Keratinocyte (primary cell): ENCODE measurements around the gene ABCA4. TPM values are rescaled to one million over a fixed set of nuclear protein-coding genes. Genes with fewer than 3 reads are reported as not detected.

ENCODE experiments used
- DNase-seq: peaks from one replicate; pipeline ENCODE4 v3.0.0-alpha.2; 2011; ENCODE audit warnings: low read depth, missing footprints, low spot score
- FAIRE-seq: peaks from 2 replicates; lab custom pipeline; 2011; peaks lifted over from hg19 to GRCh38; lab: Jason Lieb, UNC
- H2AFZ ChIP-seq: 2 replicates; pipeline ENCODE4 v1.6.0; 2012; ENCODE audit warnings: low read length, control low read depth, inconsistent platforms; ENCODE audit not compliant: control insufficient read depth
- H3K27ac ChIP-seq: 2 replicates; pipeline ENCODE4 v1.5.1; 2011; ENCODE audit warnings: low read length; ENCODE audit not compliant: control insufficient read depth, insufficient read depth
- H3K27me3 ChIP-seq: 3 replicates; pipeline ENCODE4 v1.6.0; 2011; ENCODE audit warnings: low read length; ENCODE audit not compliant: control insufficient read depth, insufficient read depth; ENCODE audit errors: extremely low read depth
- H3K36me3 ChIP-seq, 2 experiments: 2 replicates in 1 of 2; 3 replicates in 1 of 2; pipeline ENCODE4 v1.5.1; 2011; ENCODE audit warnings: low read length in 2 of 2, mild to moderate bottlenecking in 1 of 2; ENCODE audit not compliant: control insufficient read depth in 2 of 2, insufficient read depth in 2 of 2; ENCODE audit errors: extremely low read depth in 1 of 2
- H3K4me1 ChIP-seq: 3 replicates; pipeline ENCODE4 v1.5.1; 2011; ENCODE audit warnings: low read length; ENCODE audit not compliant: control insufficient read depth, insufficient read depth; ENCODE audit errors: extremely low read depth
- H3K4me2 ChIP-seq: 3 replicates; pipeline ENCODE4 v1.6.0; 2011; ENCODE audit warnings: low read depth, low read length; ENCODE audit not compliant: control insufficient read depth, insufficient read depth; ENCODE audit errors: extremely low read depth
- H3K4me3 ChIP-seq, 3 experiments: fragments of 200-600 bp in 1 of 3; sonication (generic) in 1 of 3; 2 replicates in 2 of 3; 3 replicates in 1 of 3; pipeline ENCODE4 v1.5.1; 2011 to 2016; ENCODE audit warnings: low read length in 3 of 3, mild to moderate bottlenecking in 3 of 3, control low read depth in 2 of 3, inconsistent platforms in 1 of 3, low read depth in 1 of 3, mixed read lengths in 1 of 3, mixed run types in 1 of 3, moderate library complexity in 1 of 3; ENCODE audit not compliant: control insufficient read depth in 2 of 3, insufficient read depth in 2 of 3; ENCODE audit errors: extremely low read depth in 1 of 3
- H3K79me2 ChIP-seq: 2 replicates; pipeline ENCODE4 v1.6.0; 2012; ENCODE audit warnings: low read length; ENCODE audit not compliant: control insufficient read depth, insufficient read depth
- H3K9ac ChIP-seq: 3 replicates; pipeline ENCODE4 v1.6.0; 2011; ENCODE audit warnings: low read length; ENCODE audit not compliant: control insufficient read depth, insufficient read depth; ENCODE audit errors: extremely low read depth
- H3K9me1 ChIP-seq: 3 replicates; pipeline ENCODE4 v1.6.0; 2011; ENCODE audit warnings: low read length; ENCODE audit not compliant: control insufficient read depth, insufficient read depth; ENCODE audit errors: extremely low read depth
- H3K9me3 ChIP-seq: 2 replicates; pipeline ENCODE4 v1.5.1; 2012; ENCODE audit warnings: low read depth, low read length; ENCODE audit not compliant: control insufficient read depth
- H4K20me1 ChIP-seq: 3 replicates; pipeline ENCODE4 v1.6.0; 2011; ENCODE audit warnings: low read length; ENCODE audit not compliant: control insufficient read depth, insufficient read depth; ENCODE audit errors: extremely low read depth
- CTCF ChIP-seq, 3 experiments: IDR thresholded peaks in 1 of 3; conservative IDR thresholded peaks in 1 of 3; optimal IDR thresholded peaks in 1 of 3; 2 replicates in 2 of 3; 3 replicates in 1 of 3; pipeline versions ENCODE3 to v1.5.1; 2011; ENCODE audit warnings: low read length in 3 of 3, mild to moderate bottlenecking in 3 of 3, moderate library complexity in 2 of 3, control low read depth in 1 of 3, inconsistent platforms in 1 of 3; ENCODE audit not compliant: insufficient read depth in 2 of 3; ENCODE audit errors: extremely low read depth in 1 of 3
- EZH2 ChIP-seq: IDR thresholded peaks from one replicate; pipeline ENCODE4 v1.6.1; 2012; ENCODE audit warnings: inconsistent platforms, mild to moderate bottlenecking, low read length, moderate library complexity
- dilution Hi-C: fragments of 300-500 bp; cut with MboI; formaldehyde crosslinking; loops from one replicate; pipeline ENCODE4 v1.7.0; 2020; ENCODE audit warnings: low sequenced_read_pairs; ENCODE audit not compliant: extremely low pct_ligation_motif_present
- polyA plus RNA-seq, 5 experiments: library from polyadenylated mRNA; depleted of rRNA in 3 of 5; stranded (reverse) in 3 of 5; stranded (forward) in 1 of 5; unstranded in 1 of 5; fragments of >200 nt; gene quantifications; 1 replicate in 1 of 5; 2 replicates in 3 of 5; 3 replicates in 1 of 5; pipeline versions ENCODE4 v1.2.1 to v1.2.3, GENCODE V29; 2011 to 2012; ENCODE audit warnings: missing spikeins in 2 of 5, low read depth in 1 of 5, low replicate concordance in 1 of 5

ABCA4 gene
- polyA plus RNA-seq, 1 donor (not counting 4 experiments of a cell fraction or from before 2014, with no cell fraction given), result 0.04 TPM

GRCh38 chr1:94043738-94044289 lies 77.1 kb downstream of the ABCA4 start:
- TF ChIP-seq EZH2 (no peak), CTCF (optimal IDR thresholded peaks at IDR 0.05 in 1 of 3, IDR thresholded peaks at IDR 0.05 in 1 of 3, conservative IDR thresholded peaks at IDR 0.05 in 1 of 3; ENCODE audit: extremely low read depth in 1 of 3, insufficient read depth in 2 of 3, low read length in 3 of 3) (no peak)
- Histone ChIP-seq H2AFZ (no peak overlapping the region), H3K27me3 (no peaks in the 10 kb centered on the region), H3K4me3 (no peak overlapping the region), H3K4me1 (peaks cover 16% of the 10 kb centered on the region), H3K4me2 (no peak overlapping the region), H3K79me2 (no peaks in the 10 kb centered on the region), H3K9me3 (no peaks in the 10 kb centered on the region), H3K27ac (no peak overlapping the region), H3K36me3 (no peaks in the 10 kb centered on the region), H3K9me1 (no peaks in the 10 kb centered on the region), H4K20me1 (no peaks in the 10 kb centered on the region), H3K9ac (no peak overlapping the region)
- dilution Hi-C loops, result no loop called here
- DNase-seq (no peak), FAIRE-seq (no peak)

- no peak overlapping the region for H3K9ac ChIP-seq
- FAIRE-seq, result no peak
- no peak overlapping the region for H3K27ac ChIP-seq
Observed at GRCh38 chr1:94042388-94042787, 78.6 kb downstream of the ABCA4 start.

More at GRCh38 chr1:94042388-94042787, 78.6 kb downstream of the ABCA4 start:
- Histone ChIP-seq H3K9me3 (no peaks in the 10 kb centered on the region), H3K4me3 (no peak overlapping the region), H3K9me1 (no peaks in the 10 kb centered on the region), H3K4me1 (peaks cover 24% of the 10 kb centered on the region), H3K79me2 (no peaks in the 10 kb centered on the region), H4K20me1 (no peaks in the 10 kb centered on the region), H3K27me3 (no peaks in the 10 kb centered on the region), H2AFZ (no peak overlapping the region), H3K36me3 (no peaks in the 10 kb centered on the region), H3K4me2 (no peak overlapping the region)
- TF ChIP-seq CTCF (optimal IDR thresholded peaks at IDR 0.05 in 1 of 3, IDR thresholded peaks at IDR 0.05 in 1 of 3, conservative IDR thresholded peaks at IDR 0.05 in 1 of 3; ENCODE audit: extremely low read depth in 1 of 3, insufficient read depth in 2 of 3, low read length in 3 of 3) (no peak), EZH2 (no peak)
- dilution Hi-C loops, result no loop called here
- DNase-seq, result no peak
